Kidney epithelial cell (primary cell): ENCODE measurements around the gene PLXNC1. TPM values are rescaled to one million over a fixed set of nuclear protein-coding genes. Genes with fewer than 3 reads are reported as not detected.

Source experiments
- DNase-seq: peaks from one replicate; pipeline ENCODE4 v3.0.0-alpha.2; 2010; ENCODE audit warnings: low read depth
- H3K27me3 ChIP-seq: 2 replicates; pipeline ENCODE4 v1.6.0; 2011; ENCODE audit warnings: low read length; ENCODE audit not compliant: control insufficient read depth, insufficient read depth
- H3K36me3 ChIP-seq: 2 replicates; pipeline ENCODE4 v1.5.1; 2011; ENCODE audit warnings: low read length; ENCODE audit not compliant: control insufficient read depth, insufficient read depth
- H3K4me3 ChIP-seq: 2 replicates; pipeline ENCODE4 v1.5.1; 2011; ENCODE audit warnings: low read depth, mild to moderate bottlenecking, control low read depth, low read length
- CTCF ChIP-seq: IDR thresholded peaks from 2 replicates; pipeline ENCODE4 v1.5.1; 2011; ENCODE audit warnings: mild to moderate bottlenecking, moderate library complexity, low read length, control low read depth, inconsistent platforms; ENCODE audit not compliant: insufficient read depth, poor library complexity, severe bottlenecking
- total RNA-seq: library from RNA; depleted of rRNA; stranded (reverse); fragments of >200 nt; gene quantifications from 2 replicates; pipeline ENCODE4 v1.2.3, GENCODE V29; 2015

PLXNC1 gene
- total RNA-seq, 1 donor from 2014 or later, result 0.21 TPM

GRCh38 chr12:94276725-94277124 lies 128.3 kb downstream of the PLXNC1 start:
- Histone ChIP-seq H3K4me3 (no peak overlapping the region), H3K27me3 (no peaks in the 10 kb centered on the region), H3K36me3 (no peaks in the 10 kb centered on the region)
- no peak for DNase-seq
- TF ChIP-seq CTCF, result no peak

- no peaks in the 10 kb centered on the region for H3K36me3 ChIP-seq
- DNase-seq, result no peak
- H3K27me3 ChIP-seq, result no peaks in the 10 kb centered on the region
- TF ChIP-seq CTCF, result no peak
- no peak overlapping the region for H3K4me3 ChIP-seq
Measured at GRCh38 chr12:94277426-94278000, 129.1 kb downstream of the PLXNC1 start.

- no peaks in the 10 kb centered on the region for H3K27me3 ChIP-seq
Measured at GRCh38 chr12:94280063-94280462, 131.7 kb downstream of the PLXNC1 start.

GRCh38 chr12:94282675-94283074 lies 134.3 kb downstream of the PLXNC1 start:
- Histone ChIP-seq H3K36me3 (no peaks in the 10 kb centered on the region), H3K27me3 (no peaks in the 10 kb centered on the region), H3K4me3 (no peak overlapping the region)
- DNase-seq, result no peak
- no peak for TF ChIP-seq CTCF

More at GRCh38 chr12:94280063-94280462, 131.7 kb downstream of the PLXNC1 start:
- no peak for DNase-seq
- TF ChIP-seq CTCF, result no peak
- H3K36me3 ChIP-seq, result no peaks in the 10 kb centered on the region
- H3K4me3 ChIP-seq, result no peak overlapping the region

GRCh38 chr12:94284046-94284445 lies 135.7 kb downstream of the PLXNC1 start:
- H3K4me3 ChIP-seq, result no peak overlapping the region
- H3K36me3 ChIP-seq, result no peaks in the 10 kb centered on the region
- H3K27me3 ChIP-seq, result no peaks in the 10 kb centered on the region
- no peak for DNase-seq
- no peak for TF ChIP-seq CTCF

- Histone ChIP-seq H3K4me3 (no peak overlapping the region), H3K27me3 (no peaks in the 10 kb centered on the region), H3K36me3 (no peaks in the 10 kb centered on the region)
- no peak for DNase-seq
- no peak for TF ChIP-seq CTCF
Measured at GRCh38 chr12:94284859-94285258, 136.5 kb downstream of the PLXNC1 start.
